Stimulated activated naive CD4-positive, alpha-beta T cell (primary cell): ENCODE measurements around the gene LRIG1.

Experiments used
- DNase-seq, 6 experiments: peaks; one replicate each; lab custom pipeline; 2025; lab: John Stamatoyannopoulos, UW

The LRIG1 gene

DNA sequence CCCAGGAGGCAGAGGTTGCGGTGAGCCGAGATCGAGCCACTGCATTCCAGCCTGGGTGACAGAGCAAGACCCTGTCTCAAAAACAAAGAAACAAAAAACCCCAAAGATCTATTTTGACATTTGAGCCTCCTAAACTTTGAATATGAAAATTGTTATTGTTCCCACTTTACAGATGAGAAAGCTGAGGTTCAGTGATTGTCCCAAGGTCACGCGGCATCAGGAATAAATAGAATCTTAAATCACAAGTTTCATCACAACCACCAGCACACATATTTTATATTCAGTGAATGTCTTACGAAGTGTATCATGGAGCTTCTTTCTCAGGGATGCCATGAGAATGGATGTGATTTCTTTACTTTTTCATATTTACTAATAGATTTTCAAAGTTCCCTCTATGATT, 5.3 kb upstream of the LRIG1 start:
- no peak for DNase-seq

DNA sequence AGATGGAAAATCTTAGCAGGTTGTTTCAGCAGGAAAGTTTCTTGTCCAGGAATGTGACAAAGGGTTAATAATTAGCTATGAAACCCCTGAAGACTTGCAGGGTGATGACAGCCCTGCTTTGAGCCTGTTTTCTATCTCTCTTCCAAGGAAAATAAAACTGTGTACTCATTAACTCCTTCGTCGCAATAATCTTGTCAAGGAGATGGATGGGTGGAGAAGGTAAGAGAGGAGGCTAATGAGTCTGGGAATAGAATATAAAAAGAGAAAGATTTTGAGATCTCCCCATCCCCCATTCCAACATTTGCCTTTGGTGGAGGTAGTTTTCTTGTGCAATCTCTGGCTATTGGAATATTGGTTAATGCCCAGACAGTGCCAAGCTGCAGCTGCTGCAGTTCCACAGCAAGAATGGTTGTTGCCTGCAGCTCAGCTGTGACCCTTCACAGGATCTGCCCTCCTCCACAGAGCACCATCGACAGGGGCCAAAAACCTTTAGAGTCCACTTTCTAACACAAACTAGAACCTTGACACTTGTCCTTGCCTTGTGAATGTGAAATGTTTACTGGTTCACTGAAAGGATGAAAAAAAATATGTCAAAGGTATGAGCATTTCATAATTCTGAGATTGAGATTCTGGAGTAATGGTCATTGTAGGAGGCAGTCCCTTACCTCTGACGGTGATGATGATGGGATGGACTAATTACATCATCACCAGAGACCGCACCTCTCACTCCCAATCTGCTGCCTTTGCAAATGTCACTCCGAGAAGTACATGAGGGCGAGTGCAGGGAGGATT, 4.2 kb upstream of the LRIG1 start:
- no peak for DNase-seq

DNA sequence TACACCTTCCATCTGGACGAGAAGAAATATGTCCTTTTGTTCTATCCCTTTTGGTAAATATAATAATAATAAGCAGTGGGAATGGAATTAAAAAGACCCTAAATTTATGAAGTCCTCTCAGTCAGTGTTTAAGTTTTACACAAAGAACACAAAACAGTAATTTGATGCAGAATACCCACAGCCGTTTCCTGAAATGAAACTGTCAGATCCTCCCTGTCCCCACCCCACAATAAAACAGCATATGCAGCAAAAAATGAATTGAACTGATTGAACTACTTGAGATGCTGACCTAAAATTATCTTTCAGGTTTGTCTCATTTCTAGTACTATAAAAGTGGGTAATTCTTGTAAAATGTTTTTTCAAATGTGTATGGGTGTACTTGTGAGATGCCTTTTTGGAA, 2.2 kb upstream of the LRIG1 start:
- DNase-seq, result no peak

DNA sequence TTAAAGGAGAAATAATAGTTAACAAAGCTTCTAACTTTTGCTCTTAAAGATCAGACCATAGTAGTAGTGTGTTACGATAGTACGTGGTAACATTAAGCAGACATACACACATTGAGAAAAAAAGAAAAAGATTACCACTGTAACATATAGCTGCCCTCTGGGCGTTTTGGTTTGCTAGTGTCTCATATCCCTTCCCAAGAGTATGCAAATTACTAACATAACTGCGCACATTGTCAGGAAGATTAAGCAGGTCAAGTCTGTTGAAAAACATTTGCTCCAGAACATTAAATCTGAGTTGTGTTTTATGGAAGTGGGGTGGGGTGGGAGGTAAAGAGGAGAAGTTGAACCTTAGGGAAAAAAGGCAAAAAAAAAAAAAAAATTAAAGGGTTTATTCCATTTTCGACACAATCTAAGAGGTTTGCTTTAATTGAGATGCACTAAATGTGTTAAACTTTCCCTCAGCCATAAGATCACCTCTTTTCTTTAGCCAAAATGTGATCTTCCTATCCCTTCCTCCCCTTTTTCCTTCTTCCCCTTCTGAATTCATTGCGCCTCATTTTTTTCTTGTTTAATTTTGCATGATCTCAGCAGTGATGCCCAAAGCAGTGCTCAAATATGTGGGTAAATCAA, 1.5 kb upstream of the LRIG1 start:
- DNase-seq, result no peak

DNA sequence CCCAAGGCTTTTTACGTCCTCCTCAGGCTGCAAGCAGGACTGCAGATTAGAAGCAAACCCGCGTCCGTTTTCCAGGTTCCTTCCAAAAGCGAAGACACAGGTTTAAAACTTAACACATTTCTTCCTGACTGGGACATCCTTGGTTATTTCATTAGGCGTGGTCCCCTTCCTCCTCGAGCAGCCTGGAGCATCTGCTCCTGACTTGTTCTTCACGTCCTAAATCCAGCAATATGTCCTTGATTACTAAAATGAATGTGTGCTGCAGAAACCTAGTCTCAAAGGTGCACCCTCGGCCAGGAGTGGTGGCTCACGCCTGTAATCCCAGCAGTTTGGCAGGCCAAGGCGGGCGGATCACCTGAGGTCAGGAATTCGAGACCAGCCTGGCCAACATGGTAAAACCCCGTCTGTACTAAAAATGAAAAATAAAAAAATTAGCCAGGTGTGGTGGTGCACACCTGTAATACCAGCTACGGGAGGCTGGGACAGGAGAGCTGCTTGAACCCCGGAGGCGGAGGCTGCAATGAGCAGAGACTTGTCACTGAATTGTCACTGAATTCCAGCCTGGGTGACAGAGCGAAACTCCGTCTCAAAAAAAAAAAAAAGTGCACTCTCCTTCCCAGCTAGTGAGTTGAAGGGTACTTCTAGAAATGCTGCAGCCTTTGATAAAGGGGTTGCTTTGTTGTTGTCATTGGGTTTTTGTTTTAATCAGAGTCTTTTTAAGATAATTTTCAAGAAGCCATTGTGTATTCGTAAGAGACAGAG, 842 bp upstream of the LRIG1 start:
- DNase-seq, result no peak

DNA sequence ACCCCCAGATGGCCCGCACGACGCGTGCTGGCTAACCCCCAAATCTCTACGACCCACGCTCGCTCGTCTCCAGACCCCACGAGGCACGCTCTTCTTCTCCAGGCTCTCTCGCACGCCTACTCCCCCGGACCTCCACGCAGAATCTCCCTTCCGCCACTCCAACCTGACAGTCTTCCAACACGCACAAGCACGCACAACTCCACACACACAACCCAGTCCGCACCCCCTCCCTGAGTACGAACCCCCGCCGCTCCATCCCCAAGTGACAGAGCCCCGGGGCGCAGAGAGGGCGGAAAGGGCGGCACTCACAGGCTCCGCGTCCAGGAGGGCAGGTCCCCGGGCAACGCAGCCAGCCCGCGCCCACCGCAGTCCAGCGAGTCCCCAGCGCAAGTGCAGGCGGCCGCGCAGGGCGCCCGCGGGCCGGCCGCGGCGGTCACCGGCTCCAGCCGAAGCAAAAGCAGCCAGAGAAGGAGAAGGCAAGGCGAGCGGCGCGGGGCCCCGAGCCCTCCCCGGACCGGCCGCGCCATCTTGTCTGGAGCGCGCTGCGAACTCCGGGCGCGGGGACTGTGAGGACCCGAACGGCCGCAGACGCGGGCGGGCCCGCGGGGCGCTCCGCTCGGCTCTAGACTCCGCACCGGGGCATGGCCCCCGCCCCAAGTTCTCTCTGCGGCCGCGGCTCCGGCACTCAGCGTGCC, 794 bp downstream of the LRIG1 start:
- peak in 4 of 6 experiments; percentile 15 to 48 (median 38) for DNase-seq

DNA sequence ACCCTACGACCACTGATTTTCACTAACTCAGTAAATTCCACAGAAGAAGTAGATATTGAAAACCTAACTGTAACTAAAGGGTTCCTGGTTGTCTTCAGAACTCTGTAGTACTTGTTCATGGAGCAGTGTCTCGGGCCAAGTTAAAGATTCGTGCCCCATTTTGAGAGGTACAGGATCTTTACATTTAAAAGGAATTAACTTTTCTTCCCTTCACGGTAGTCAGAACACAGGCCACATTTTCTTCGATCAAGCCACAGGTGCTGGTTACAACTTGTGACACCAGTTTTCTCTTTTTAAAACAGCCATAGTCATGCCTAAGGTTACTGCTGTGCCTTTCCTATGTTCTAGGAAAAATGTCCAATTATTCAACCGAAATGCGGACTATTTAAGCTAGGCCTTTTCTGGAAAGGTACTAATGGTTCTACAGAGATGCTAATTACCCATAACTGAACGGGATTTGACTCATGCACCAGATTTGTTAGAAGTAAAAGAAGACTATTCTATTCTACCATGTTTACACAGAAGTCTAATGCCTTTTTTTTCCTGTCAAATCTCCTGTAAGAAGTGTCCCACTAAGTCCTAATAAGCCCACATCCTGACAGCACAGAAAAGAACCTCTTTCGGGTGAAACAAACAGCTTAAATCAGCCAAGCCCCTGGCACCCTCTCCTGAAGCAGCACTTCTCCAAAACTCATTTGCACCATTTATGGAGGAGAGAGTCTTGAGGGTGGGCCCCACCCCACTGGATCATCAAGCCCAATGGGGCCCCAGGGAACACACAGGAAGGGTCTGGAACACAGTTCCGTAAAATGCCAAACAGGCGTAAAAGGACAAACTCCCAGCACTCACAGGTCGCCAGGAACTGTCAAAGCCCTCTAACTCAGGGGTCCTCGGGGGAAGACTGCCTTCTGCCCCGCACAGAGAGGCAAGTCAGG, 1.9 kb downstream of the LRIG1 start:
- no peak for DNase-seq

DNA sequence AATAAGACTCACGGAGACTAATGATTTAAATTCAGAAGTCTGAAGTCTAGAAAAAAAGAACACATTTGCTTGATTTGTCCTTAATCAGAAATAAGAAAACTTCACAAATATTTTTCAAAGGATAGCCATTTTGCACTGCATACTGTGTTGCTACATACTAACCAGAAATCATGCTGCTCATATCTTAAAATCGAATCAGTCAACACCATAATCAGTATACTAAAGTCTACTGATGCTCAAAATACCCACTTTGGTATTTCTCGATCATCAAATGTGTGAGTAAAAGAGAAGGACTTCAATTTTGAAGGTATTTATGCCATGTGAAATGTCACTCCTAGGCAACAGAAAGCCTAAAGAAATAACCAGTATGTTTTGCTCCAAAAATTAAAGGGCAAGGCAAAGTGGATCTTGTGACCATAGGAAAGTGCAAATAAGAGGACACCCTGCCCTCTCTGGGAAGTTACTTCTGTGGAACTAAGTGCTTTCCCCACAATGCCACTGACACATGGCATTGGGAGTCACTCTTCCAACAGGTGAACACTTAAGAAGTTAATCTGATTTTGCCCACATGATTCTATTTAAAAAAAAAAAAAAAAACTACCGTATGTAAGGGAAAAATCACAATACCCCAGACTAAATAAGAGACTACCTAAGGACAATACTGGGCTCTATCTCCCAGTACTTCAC, 2.7 kb downstream of the LRIG1 start:
- DNase-seq, result no peak

DNA sequence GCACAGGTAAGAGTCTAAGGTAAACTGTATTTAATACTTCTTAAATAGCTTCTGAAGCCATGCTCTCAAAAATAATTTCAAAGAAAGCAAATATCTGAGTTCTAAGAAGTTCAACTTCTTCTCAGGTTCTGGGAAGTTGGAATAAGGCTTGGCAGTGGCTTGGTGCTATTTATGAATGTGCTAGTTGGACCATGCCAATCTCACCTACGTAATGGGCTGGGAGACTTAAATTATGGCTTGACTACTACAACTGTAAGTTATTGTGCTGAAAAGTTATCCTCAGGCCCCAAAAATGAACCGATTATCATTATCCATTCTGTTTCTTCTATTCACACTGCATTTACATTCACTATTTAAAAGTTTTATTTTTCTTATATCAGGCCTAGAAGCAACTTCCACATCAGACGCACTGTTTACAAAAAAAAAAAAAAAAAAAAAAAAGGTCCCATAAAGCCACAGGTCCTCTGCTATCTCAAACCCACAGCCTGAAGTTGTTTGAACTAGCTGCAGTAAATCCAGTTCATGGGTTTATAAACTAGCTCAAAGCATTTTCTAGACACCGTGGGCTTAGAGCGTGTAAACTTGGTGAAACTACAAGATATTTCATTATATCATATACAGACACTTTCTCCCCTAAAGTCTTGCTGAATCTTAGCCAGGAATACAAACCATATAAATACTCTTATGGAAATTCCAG, 3.4 kb downstream of the LRIG1 start:
- DNase-seq, result peak in 2 of 6 experiments; percentile 9 to 23

DNA sequence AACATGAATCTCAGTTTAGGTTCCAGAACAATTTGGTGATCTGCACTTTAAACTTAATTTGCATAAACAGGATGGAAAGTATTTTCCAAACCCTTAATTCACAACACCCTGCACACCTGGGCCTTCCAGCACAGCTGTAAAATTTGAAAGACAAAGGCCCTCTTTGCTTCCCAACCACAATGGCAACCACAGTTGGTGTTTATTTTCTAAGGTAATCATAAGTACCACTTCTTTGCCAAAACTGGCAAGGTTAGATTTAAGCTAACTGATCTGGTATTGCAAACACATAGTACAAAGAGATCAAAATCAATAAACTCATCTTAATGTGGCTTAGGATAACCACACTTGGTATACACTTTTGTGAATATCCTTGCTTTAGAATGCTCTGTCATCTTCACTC, 4.1 kb downstream of the LRIG1 start:
- DNase-seq, result peak in 3 of 6 experiments; percentile 3 to 22 (median 20)

DNA sequence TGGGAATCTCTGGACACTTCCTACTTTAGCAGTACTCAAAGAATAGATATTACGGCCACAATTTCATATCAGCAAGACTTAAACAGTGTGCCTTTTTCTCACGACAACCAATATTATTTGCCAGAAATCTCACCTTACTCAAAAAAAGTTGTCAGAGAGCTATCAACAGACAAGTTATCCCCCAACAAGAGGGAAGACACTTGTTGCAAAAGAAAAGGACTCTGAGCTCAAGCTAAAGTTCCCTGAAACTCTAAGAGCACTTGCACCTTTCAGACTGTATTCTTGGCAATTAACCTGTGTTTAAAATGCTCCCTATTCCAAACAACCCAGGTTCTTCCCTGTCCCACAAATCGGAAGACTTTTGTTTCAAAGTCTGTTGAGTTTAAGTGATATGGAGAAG, 4.5 kb downstream of the LRIG1 start:
- no peak for DNase-seq

DNA sequence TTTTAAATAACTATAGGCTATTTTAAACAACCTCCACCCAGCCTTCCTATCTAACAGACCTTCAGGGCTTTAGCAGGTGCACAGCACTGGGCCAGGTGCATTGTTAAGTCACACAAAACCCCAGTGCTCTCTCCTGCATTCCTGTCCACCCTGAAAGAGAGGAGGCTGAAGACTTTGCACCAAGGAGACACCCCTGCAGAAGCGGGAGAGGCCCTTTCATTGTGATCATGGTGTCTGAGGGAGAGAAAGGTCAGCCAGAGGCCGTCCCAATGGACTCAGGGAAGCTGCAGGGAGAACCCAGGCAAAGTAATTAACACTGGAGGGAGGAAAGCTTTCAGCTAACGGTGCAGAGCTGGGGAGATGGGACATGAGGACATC, 5.2 kb downstream of the LRIG1 start:
- DNase-seq, result no peak

DNA sequence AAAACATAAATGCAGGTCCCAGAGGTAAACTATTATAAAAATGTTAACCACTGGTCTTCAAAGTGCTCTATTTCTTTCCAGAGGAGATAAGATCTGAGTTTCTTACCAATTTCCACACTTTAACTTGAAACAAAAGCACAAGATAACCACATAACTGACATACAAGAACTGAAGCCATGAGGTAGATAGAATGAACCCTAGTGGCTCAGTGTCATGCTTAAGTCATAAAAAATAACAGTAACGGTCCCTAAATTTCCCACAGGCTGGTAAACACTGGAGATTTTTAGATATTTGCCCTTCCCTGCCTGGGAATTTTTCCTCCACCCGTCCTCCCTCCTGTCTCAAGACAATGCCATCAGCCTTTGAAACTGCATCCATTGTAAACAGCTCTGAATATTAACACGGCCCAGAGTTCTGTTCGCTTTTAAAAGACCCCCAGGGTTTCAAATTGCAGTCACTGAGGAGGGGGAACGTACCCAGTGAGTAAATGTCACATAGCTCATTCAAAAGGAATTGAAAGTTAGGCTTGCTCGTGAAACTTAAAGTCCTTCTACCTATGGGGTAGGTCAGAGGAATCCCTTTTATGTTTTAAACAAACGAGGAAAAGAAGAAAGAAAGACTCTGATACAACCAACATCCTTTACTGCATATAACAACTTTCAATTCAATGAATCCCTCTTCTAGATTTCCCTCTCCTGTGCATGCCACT, 5.7 kb downstream of the LRIG1 start:
- DNase-seq, result no peak

DNA sequence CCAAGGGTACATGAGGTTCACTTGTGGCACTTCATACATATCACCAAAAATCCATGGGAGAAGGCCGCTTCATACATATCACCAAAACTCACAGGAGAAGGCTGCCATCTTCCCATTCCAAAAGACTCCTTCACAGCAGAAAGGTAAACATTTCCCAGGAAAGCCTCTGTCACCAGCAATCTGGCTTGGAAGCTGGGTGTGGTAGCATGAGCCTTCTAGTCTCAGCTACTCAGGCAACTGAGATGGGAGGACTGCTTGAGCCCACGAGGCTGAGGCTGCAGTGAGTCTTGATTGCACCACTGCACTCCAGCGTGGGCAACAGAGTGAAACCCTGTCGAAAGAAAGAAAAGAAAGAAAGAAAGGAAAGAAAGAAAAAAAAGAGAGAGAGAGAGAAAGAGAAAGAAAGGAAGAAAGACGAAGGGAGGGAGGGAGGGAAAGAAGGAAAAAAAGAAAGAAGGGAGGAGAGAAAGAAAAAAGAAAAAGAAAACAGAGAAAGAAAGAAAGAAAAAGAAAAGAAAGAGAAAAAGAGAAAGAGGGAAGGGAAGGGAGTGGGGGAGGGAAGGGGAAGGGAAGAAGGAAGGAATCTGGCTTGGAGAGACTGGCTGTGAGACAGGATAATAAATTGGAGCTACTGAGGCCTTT, 7.2 kb downstream of the LRIG1 start:
- DNase-seq, result no peak

DNA sequence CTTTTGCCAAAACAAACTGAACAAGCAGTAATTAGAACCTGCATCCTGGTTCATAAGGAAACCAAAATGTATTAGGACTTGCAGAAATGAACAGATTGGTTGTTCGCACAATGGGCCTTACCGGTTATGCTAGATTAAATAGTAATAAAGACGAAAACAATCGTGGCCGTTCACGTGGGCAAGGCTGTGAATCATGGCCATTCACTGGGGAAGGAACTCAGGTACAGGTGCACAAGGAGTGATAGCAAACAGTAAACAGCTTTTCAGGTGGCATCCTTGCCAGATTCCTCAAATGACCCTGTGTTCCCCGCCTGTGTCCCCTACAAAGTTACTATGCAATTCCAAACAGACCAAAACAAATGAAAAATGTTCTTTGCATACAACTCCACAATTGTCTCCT, 8.2 kb downstream of the LRIG1 start:
- DNase-seq, result no peak

DNA sequence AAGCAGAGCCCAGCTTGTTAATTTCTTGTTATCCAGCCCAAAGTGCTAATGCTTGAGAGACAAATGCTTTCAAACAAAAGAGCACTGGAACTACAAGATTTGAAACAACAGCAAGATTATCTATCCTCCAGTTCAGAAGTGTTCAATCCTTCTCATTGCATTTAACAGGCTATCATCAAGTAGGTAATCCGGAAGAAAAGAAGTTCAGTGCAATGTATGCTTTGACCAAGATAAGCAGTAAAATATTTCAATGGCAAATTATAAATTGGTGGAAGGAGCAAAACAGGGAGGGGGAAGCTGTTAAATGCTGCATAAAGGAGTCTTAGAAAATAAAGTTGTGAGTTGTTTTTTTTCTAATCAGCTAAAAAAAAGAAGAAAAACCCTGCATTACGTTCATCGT, 8.8 kb downstream of the LRIG1 start:
- DNase-seq, result no peak

DNA sequence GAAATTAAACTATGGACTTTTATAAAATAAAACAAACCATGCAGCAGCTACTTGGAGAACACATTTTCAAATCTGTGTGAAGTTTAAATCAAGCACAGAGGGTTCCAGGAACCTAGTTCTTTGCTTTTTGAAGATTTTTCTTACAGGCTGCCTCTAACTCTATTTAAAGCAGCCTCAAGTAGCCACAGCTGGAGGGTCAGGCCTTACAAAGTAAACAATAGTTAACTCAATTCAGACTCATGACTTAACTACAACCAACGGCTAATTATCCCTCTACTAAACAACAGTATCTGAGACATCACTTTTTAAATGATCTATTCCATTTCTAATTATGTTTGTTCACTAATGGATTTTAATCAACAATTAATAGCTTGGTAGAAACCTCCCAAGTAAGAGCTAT, 9.8 kb downstream of the LRIG1 start:
- DNase-seq, result no peak

DNA sequence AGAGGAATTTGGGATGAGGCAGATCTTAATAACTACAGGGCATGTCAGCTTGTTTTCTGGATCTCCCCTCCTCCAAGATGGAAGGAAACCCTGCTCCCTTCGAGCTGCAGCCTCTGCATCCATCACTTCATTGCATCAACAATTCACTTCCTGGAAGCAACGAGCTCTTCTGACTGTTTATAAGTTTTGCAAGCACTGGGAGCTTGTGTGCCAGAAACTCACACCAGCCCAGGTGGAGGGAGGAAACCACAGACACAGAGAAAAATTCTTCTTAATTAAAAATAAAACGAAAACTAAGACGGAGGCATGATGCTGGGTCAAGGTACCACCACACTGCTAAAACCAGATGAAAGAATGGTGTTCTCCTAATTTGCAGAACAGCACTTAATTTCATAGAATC, 10.6 kb downstream of the LRIG1 start:
- peak in 2 of 6 experiments; percentile 15 to 22 for DNase-seq

DNA sequence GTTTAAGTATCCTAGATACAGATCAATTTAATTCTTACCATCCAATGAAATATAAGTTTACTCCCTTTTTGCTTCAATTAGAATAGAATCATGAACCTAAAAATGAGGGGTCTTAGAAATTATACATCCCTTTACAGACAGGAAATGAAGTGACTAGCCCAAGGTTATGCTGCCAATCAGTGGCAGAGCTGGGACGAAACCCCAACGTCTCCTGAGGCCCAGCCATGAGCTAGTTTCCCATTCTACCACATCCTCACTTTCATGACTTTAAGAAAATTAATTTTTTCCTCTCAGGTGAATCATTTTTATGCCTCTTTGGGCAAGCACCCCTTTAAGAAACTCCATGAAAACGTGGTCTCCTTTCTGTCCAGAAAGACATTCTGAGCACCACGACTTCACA, 11.2 kb downstream of the LRIG1 start:
- no peak for DNase-seq
